Thyroid gland (tissue), 4 donors: ENCODE data around the gene SIPA1.

ENCODE experiments used
- POLR2A ChIP-seq, 2 donors: fragments of 450-650 bp; IDR thresholded peaks; one replicate each; pipeline ENCODE4 v1.6.1; 2017; ENCODE audit warnings: antibody characterized with exemption in 2 of 2, mild to moderate bottlenecking in 2 of 2, moderate library complexity in 1 of 2
- TF ChIP-seq, protein P1 (sequence below), 6 experiments: fragments of 200-600 bp in 3 of 6; fragments of 450-650 bp in 3 of 6; sonication (generic) in 3 of 6; IDR thresholded peaks; one replicate each; pipeline ENCODE4 v1.5.1; 2016 to 2019; ENCODE audit warnings: antibody characterized with exemption in 6 of 6, mild to moderate bottlenecking in 2 of 6, inconsistent platforms in 1 of 6, moderate library complexity in 1 of 6

DNA sequence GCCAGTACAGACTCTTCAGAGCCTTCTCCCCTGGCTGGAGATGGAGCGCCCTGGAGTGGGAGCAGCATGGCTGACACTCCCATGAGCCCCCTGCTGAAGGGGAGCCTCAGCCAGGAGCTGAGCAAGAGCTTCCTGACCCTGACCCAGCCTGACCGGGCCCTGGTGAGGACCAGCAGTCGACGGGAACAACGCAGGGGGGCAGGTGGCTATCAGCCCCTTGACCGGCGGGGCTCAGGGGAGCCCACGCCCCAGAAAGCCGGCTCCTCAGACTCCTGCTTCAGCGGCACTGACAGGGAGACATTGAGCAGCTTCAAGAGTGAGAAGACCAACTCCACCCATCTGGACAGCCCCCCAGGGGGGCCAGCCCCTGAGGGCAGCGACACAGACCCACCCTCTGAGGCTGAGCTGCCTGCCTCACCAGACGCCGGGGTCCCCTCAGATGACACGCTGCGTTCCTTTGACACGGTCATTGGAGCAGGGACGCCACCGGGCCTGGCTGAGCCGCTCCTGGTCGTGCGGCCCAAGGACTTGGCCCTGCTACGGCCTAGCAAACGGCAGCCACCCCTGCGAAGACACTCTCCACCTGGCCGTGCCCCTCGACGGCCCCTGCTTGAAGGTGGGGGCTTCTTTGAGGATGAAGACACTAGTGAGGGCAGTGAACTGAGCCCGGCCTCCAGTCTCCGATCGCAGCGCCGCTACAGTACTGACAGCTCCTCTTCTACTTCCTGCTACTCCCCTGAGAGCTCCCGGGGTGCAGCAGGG lies 19.7 kb upstream of the SIPA1 start:
- TF ChIP-seq POLR2A (IDR thresholded peaks at IDR 0.05): no peak
- TF ChIP-seq, protein P1, sequence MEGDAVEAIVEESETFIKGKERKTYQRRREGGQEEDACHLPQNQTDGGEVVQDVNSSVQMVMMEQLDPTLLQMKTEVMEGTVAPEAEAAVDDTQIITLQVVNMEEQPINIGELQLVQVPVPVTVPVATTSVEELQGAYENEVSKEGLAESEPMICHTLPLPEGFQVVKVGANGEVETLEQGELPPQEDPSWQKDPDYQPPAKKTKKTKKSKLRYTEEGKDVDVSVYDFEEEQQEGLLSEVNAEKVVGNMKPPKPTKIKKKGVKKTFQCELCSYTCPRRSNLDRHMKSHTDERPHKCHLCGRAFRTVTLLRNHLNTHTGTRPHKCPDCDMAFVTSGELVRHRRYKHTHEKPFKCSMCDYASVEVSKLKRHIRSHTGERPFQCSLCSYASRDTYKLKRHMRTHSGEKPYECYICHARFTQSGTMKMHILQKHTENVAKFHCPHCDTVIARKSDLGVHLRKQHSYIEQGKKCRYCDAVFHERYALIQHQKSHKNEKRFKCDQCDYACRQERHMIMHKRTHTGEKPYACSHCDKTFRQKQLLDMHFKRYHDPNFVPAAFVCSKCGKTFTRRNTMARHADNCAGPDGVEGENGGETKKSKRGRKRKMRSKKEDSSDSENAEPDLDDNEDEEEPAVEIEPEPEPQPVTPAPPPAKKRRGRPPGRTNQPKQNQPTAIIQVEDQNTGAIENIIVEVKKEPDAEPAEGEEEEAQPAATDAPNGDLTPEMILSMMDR (IDR thresholded peaks at IDR 0.05): no peak
